Ishikawa (cell line): ENCODE measurements around the gene MBOAT2.

ENCODE experiments used
- CEBPB ChIP-seq: IDR thresholded peaks from 2 replicates; pipeline ENCODE4 v1.6.1; 2012
- CREB1 ChIP-seq: IDR thresholded peaks from 2 replicates; pipeline ENCODE4 v1.6.1; 2012; ENCODE audit warnings: low read depth
- EGR1 ChIP-seq: IDR thresholded peaks from 2 replicates; pipeline ENCODE4 v1.6.1; 2012
- EP300 ChIP-seq: IDR thresholded peaks from 2 replicates; pipeline ENCODE4 v1.6.1; 2012; ENCODE audit warnings: borderline replicate concordance
- MAX ChIP-seq: IDR thresholded peaks from 2 replicates; pipeline ENCODE4 v1.6.1; 2012
- RAD21 ChIP-seq: IDR thresholded peaks from 2 replicates; pipeline ENCODE4 v1.6.1; 2012; ENCODE audit warnings: low read depth
- TAF1 ChIP-seq: IDR thresholded peaks from 2 replicates; pipeline ENCODE4 v1.6.1; 2012; ENCODE audit warnings: low read depth, mild to moderate bottlenecking
- USF1 ChIP-seq: IDR thresholded peaks from 2 replicates; pipeline ENCODE4 v1.6.1; 2012

GRCh38 chr2:9000442-9000841, 3.0 kb downstream of the MBOAT2 start:
- TF ChIP-seq MAX (no peak), EGR1 (no peak), CEBPB (no peak), TAF1 (no peak), RAD21 (no peak), EP300 (no peak), CREB1 (no peak), USF1 (no peak)
